NT2/D1 (cell line): Measurements from ENCODE around the gene CEP72.

Experiments used
- SUZ12 ChIP-seq: IDR thresholded peaks from 2 replicates; pipeline ENCODE4 v1.6.1; 2011; ENCODE audit not compliant: insufficient read length, insufficient read depth; ENCODE audit errors: extremely low read depth
- ZNF274 ChIP-seq: IDR thresholded peaks from 2 replicates; pipeline ENCODE4 v1.6.1; 2011; ENCODE audit warnings: mild to moderate bottlenecking, low read depth, low read length

GRCh38 chr5:602466-603035 is 9.6 kb upstream of the CEP72 start:
- TF ChIP-seq ZNF274 = no peak
- no peak for TF ChIP-seq SUZ12
